MM.1S (cell line): ENCODE results near the gene VPS8.
A peak's percentile ranks its signal among the peaks of the same experiment; 100 is the strongest.
"Not testable (repeated sequence)": the region's sequence is repeated elsewhere in the genome, so short reads cannot be mapped to it uniquely, and the experiment has no call there.

Experiments used
- DNase-seq: peaks from one replicate; pipeline ENCODE4 v3.0.0-alpha.2; 2015
- H2AFZ ChIP-seq: fragments of 300-600 bp; sonication (generic); 2 replicates; pipeline ENCODE4 v1.6.0; 2016; ENCODE audit warnings: antibody characterized with exemption, low read length
- H3F3A ChIP-seq: fragments of 300-600 bp; sonication (generic); 2 replicates; pipeline ENCODE4 v1.6.1; 2016; ENCODE audit warnings: mild to moderate bottlenecking, antibody characterized with exemption, low read length, moderate library complexity, mixed read lengths; ENCODE audit not compliant: insufficient read depth
- H3K27ac ChIP-seq: fragments of 300-600 bp; sonication (generic); 2 replicates; pipeline ENCODE4 v1.5.1; 2016; ENCODE audit warnings: mild to moderate bottlenecking, low read length
- H3K27me3 ChIP-seq: fragments of 300-600 bp; sonication (generic); replicated peaks from 2 replicates; pipeline ENCODE4 v1.6.0; 2016; ENCODE audit warnings: low read length; ENCODE audit not compliant: insufficient read depth
- H3K36me3 ChIP-seq: fragments of 300-600 bp; sonication (generic); replicated peaks from 2 replicates; pipeline ENCODE4 v1.6.1; 2016; ENCODE audit warnings: mild to moderate bottlenecking, low read length, mixed read lengths; ENCODE audit not compliant: insufficient read depth
- H3K4me1 ChIP-seq: fragments of 300-600 bp; sonication (generic); 2 replicates; pipeline ENCODE4 v1.6.1; 2016; ENCODE audit warnings: low read length, mixed read lengths
- H3K4me2 ChIP-seq: fragments of 300-600 bp; sonication (generic); 2 replicates; pipeline ENCODE4 v1.6.0; 2016; ENCODE audit warnings: low read depth, low read length
- H3K4me3 ChIP-seq: fragments of 300-600 bp; sonication (generic); 2 replicates; pipeline ENCODE4 v1.5.1; 2016; ENCODE audit warnings: low read length, mixed read lengths
- H3K79me2 ChIP-seq: fragments of 300-600 bp; sonication (generic); 2 replicates; pipeline ENCODE4 v1.6.1; 2016; ENCODE audit warnings: mixed run types, low read length, mixed read lengths
- H3K9ac ChIP-seq: fragments of 300-600 bp; sonication (generic); 2 replicates; pipeline ENCODE4 v1.6.1; 2016; ENCODE audit warnings: low read length, mixed read lengths
- H3K9me2 ChIP-seq: fragments of 300-600 bp; sonication (generic); replicated peaks from 2 replicates; pipeline ENCODE4 v1.6.1; 2016; ENCODE audit warnings: mild to moderate bottlenecking, low read length, mixed read lengths; ENCODE audit not compliant: insufficient read depth
- H3K9me3 ChIP-seq: fragments of 300-600 bp; sonication (generic); replicated peaks from 2 replicates; pipeline ENCODE4 v1.6.1; 2016; ENCODE audit warnings: mild to moderate bottlenecking, low read length, mixed read lengths; ENCODE audit not compliant: insufficient read depth
- H4K20me1 ChIP-seq: fragments of 300-600 bp; sonication (generic); 2 replicates; pipeline ENCODE4 v1.6.1; 2016; ENCODE audit warnings: mild to moderate bottlenecking, low read length, moderate library complexity, mixed read lengths; ENCODE audit not compliant: insufficient read depth
- EZH2 ChIP-seq: fragments of 300-600 bp; sonication (generic); optimal IDR thresholded peaks from 2 replicates; pipeline ENCODE3; 2017; ENCODE audit warnings: low read depth, mild to moderate bottlenecking, antibody characterized with exemption, low read length, mixed read lengths
- EZH2phosphoT487 ChIP-seq: fragments of 300-600 bp; sonication (generic); IDR thresholded peaks from 2 replicates; pipeline ENCODE4 v1.6.1; 2018; ENCODE audit warnings: antibody characterized with exemption, low read length
- TF ChIP-seq, protein P1 (sequence below): fragments of 300-600 bp; sonication (generic); IDR thresholded peaks from 2 replicates; pipeline ENCODE4 v1.5.1; 2016; ENCODE audit warnings: antibody characterized with exemption, low read length, mixed read lengths

VPS8 gene

DNA sequence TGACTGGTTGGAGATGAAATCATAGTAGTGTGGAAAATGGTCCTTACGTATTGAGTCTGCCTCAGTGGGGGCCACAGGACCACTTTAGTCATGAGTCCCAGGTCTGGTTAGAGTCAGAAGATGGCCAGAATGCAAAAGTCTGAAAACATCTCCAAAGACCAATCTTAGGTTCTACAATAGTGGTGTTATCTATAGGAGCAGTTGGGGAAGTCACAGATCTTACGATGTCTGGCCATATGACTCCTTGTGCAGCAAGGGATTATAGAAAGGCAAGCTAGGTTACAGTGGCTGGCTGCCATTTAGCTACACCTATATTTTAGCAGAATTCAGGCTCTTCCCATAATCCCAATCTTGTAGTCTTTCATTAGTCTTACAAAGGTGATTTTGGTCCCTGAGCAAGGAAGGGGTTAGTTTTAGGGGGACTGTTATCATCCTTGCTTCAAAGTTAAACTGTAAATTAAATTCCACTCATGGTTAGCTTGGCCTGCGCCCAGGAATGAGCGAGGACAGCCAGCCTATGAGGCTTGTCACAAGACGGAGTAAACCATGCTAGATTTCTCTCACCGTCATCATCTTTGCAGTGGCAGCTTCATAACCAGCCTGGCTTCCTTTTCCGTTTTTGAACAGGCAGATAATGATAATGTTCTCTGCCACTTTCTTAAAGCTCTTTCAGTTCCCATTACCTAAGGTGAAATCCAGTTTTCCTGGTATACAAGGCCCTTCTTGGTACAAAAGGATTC, 134.1 kb downstream of the VPS8 start:
- H3K4me3 ChIP-seq, result no peak overlapping the region; the same call in 1 of the 2 replicates
- H3K9me3 ChIP-seq, result no peaks in the 10 kb centered on the region
- H3K27ac ChIP-seq, result peak overlapping the region; percentile 68
- peak overlapping the region; percentile 35 for H2AFZ ChIP-seq
- no peaks in the 10 kb centered on the region for H3K79me2 ChIP-seq
- peak overlapping the region; percentile 41 for H3K4me2 ChIP-seq
- no peaks in the 10 kb centered on the region for H3K27me3 ChIP-seq
- H3K9me2 ChIP-seq, result no peaks in the 10 kb centered on the region
- no peaks in the 10 kb centered on the region for H3K36me3 ChIP-seq
- peaks cover 69% of the 10 kb centered on the region for H3K4me1 ChIP-seq
- H4K20me1 ChIP-seq, result no peaks in the 10 kb centered on the region
- peak; percentile 63 for DNase-seq
- H3K9ac ChIP-seq, result peak overlapping the region; percentile 9; the same call in 1 of the 2 replicates
- H3F3A ChIP-seq, result peaks cover 54% of the 10 kb centered on the region
- TF ChIP-seq EZH2 (no peak), EZH2phosphoT487 (no peak)
- TF ChIP-seq, protein P1, sequence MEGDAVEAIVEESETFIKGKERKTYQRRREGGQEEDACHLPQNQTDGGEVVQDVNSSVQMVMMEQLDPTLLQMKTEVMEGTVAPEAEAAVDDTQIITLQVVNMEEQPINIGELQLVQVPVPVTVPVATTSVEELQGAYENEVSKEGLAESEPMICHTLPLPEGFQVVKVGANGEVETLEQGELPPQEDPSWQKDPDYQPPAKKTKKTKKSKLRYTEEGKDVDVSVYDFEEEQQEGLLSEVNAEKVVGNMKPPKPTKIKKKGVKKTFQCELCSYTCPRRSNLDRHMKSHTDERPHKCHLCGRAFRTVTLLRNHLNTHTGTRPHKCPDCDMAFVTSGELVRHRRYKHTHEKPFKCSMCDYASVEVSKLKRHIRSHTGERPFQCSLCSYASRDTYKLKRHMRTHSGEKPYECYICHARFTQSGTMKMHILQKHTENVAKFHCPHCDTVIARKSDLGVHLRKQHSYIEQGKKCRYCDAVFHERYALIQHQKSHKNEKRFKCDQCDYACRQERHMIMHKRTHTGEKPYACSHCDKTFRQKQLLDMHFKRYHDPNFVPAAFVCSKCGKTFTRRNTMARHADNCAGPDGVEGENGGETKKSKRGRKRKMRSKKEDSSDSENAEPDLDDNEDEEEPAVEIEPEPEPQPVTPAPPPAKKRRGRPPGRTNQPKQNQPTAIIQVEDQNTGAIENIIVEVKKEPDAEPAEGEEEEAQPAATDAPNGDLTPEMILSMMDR, result no peak

DNA sequence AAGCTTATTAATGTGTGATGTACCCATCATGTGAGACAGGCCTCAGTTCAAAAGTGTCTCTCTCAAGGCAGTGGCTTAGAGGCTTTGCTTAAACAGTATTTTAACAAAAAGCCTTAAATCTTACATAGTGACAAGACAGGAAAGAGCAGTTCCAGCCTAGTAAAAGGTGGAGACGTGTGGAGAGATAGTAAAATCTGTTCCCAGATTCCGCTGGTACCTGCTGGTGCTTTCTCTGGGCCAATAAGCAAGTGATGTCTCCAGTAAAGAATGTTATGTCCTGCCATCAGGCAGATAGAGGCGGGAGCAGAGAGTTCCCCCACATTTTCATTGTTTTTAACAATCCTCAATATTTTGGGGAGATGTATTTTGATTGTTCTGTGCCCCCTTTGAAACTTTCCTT, 135.0 kb downstream of the VPS8 start:
- peak overlapping the region; percentile 9; the same call in 1 of the 2 replicates for H3K9ac ChIP-seq
- H3K4me3 ChIP-seq, result no peak overlapping the region
- H4K20me1 ChIP-seq, result no peaks in the 10 kb centered on the region
- H3F3A ChIP-seq, result peaks cover 53% of the 10 kb centered on the region
- TF ChIP-seq, protein P1, result no peak
- no peak for TF ChIP-seq EZH2
- no peak for TF ChIP-seq EZH2phosphoT487
- H3K4me2 ChIP-seq, result peak overlapping the region; percentile 41; the same call in 1 of the 2 replicates
- H3K27ac ChIP-seq, result peak overlapping the region; percentile 68
- no peaks in the 10 kb centered on the region for H3K36me3 ChIP-seq
- no peaks in the 10 kb centered on the region for H3K79me2 ChIP-seq
- peak; percentile 47 for DNase-seq
- H2AFZ ChIP-seq, result 0 out of 2 replicates have a peak overlapping the region, but pooled peaks have one; percentile 35
- H3K9me3 ChIP-seq, result no peaks in the 10 kb centered on the region
- H3K4me1 ChIP-seq, result peaks cover 66% of the 10 kb centered on the region
- H3K27me3 ChIP-seq, result no peaks in the 10 kb centered on the region
- no peaks in the 10 kb centered on the region for H3K9me2 ChIP-seq

- Histone ChIP-seq H3K9me2 (no peaks in the 10 kb centered on the region), H2AFZ (no peak overlapping the region), H3K4me3 (no peak overlapping the region), H3K4me2 (no peak overlapping the region), H3K9ac (no peak overlapping the region), H3K9me3 (no peaks in the 10 kb centered on the region), H3K27me3 (no peaks in the 10 kb centered on the region), H3K36me3 (no peaks in the 10 kb centered on the region), H3F3A (peaks cover 43% of the 10 kb centered on the region), H3K27ac (no peak overlapping the region), H3K79me2 (no peaks in the 10 kb centered on the region), H4K20me1 (no peaks in the 10 kb centered on the region), H3K4me1 (peaks cover 65% of the 10 kb centered on the region)
- DNase-seq, result no peak
- TF ChIP-seq, protein P1, result no peak
- TF ChIP-seq EZH2phosphoT487, result no peak
- no peak for TF ChIP-seq EZH2
Measured at GRCh38 chr3:184949251-184949965, 137.4 kb downstream of the VPS8 start.

DNA sequence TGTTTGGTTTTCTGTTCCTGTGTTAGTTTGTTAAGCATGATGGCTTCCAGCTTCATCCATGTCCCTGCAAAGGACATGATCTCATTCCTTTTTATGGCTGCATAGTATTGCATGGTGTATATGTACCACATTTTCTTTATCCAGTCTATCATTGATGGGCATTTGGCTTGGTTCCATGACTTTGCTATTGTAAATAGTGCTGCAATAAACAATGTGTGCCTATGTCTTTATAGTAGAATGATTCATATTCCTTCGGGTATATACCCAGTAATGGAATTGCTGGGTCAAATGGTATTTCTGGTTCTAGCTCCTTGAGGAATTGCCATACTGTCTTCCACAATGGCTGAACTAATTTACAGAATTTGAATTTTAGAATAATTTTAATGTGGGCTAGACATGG, 138.8 kb downstream of the VPS8 start:
- Histone ChIP-seq H3F3A (peaks cover 33% of the 10 kb centered on the region), H3K4me1 (peaks cover 54% of the 10 kb centered on the region)
- H3K9me2 ChIP-seq, H4K20me1 ChIP-seq, H2AFZ ChIP-seq, H3K4me2 ChIP-seq, H3K27ac ChIP-seq, H3K4me3 ChIP-seq, H3K79me2 ChIP-seq, H3K9me3 ChIP-seq, H3K27me3 ChIP-seq, H3K9ac ChIP-seq, DNase-seq, H3K36me3 ChIP-seq: not testable (repeated sequence)
